Adipose tissue (tissue), 3 donors: ENCODE measurements around the gene RNF144A. TPM values are rescaled to one million over a fixed set of nuclear protein-coding genes. Genes with fewer than 3 reads are reported as not detected.

Experiments used
- H3K27ac ChIP-seq: one replicate; pipeline ENCODE4 v1.5.1; 2013; ENCODE audit warnings: low read depth, low read length
- WGBS, 3 donors: extraction: QIAGEN DNeasy Blood & Tissue Kit; methylation state at CpG; one replicate each; pipeline ENCODE4 v1.1.7; 2013; 5-methylcytosine and 5-hydroxymethylcytosine counted together
- polyA plus RNA-seq, 3 donors: library from polyadenylated mRNA; stranded (reverse); fragments of 200-250 nt; gene quantifications; one replicate each; pipeline ENCODE4 v1.2.3, GENCODE V29; 2013
- donor health status: healthy with polysubstance abuse.
- donor health status: Bipolar disorder and iron deficiency.
- donor health status: healthy.

The RNF144A gene
- polyA plus RNA-seq, 3 donors = 4.9 to 18.4 (median 6.1) TPM

- WGBS, 3 donors = 91 to 92% (median 91%) methylated on average over 15 of the region's 15 CpGs
- H3K27ac ChIP-seq = no peak overlapping the region
Observed at GRCh38 chr2:6957910-6958615, 40.9 kb downstream of the RNF144A start.

- no peak overlapping the region for H3K27ac ChIP-seq
- 93 to 95% (median 95%) methylated on average over 10 of the region's 10 CpGs for WGBS, 3 donors
Observed at GRCh38 chr2:6958616-6959235, 41.5 kb downstream of the RNF144A start.

DNA sequence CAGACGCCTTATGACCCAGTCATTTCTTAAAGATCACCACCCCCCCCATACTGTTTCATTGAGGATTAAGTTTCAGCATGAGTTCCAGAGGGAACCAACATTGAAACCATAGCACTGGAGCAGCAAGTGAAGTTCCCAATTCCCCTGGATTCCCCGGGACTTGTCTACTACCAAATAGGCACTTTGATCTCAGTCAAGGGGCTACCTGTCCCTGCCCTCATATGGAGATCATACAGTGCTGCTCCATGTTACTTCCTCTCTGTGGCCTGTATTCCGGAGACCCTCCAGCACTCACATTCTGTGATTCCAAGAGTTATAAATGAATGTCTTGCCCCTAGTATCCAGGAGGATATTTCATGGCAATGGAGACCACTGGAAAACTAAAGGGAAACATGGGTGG, 42.5 kb downstream of the RNF144A start:
- WGBS, 3 donors = 93 to 96% (median 94%) methylated on average over 3 of the region's 3 CpGs
- no peak overlapping the region for H3K27ac ChIP-seq

- no peak overlapping the region for H3K27ac ChIP-seq
- 15 to 20% (median 18%) methylated on average over 8 of the region's 8 CpGs for WGBS, 3 donors
Observed at GRCh38 chr2:6960659-6961058, 43.4 kb downstream of the RNF144A start.

GRCh38 chr2:6963727-6964126, 46.5 kb downstream of the RNF144A start:
- 91 to 94% (median 93%) methylated on average over 6 of the region's 6 CpGs for WGBS, 3 donors
- H3K27ac ChIP-seq = no peak overlapping the region

GRCh38 chr2:6965071-6965795, 48.0 kb downstream of the RNF144A start:
- H3K27ac ChIP-seq = no peak overlapping the region
- 93 to 95% (median 94%) methylated on average over 19 of the region's 19 CpGs for WGBS, 3 donors

DNA sequence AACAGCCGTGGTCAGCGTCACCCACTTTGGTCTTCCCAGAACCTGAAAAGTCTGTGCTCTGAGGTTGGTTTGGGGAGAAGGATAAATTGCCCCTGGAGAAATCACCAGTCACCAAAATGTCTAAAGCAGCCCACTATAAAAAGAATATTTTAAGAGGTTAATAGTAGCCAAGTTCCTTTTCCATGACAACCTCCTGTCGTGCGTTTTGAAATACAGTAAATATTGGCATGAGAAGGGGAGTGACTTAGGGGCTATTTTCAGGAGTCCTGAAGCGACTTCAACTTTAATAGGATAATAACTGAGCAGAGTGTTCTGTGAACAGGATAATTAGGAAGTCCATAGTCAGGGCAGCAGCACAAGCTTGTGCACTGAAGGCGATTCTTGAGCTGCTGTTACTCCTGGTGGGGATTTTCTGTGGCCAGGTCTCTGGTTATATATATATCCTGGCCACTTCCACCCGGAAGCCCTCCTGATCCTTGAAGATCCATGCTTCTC, 49.3 kb downstream of the RNF144A start:
- no peak overlapping the region for H3K27ac ChIP-seq
- WGBS, 3 donors = 81 to 84% (median 81%) methylated on average over 7 of the region's 7 CpGs

- 81 to 88% (median 84%) methylated on average over 7 of the region's 7 CpGs for WGBS, 3 donors
- no peak overlapping the region for H3K27ac ChIP-seq
Observed at GRCh38 chr2:6967301-6967700, 50.1 kb downstream of the RNF144A start.

GRCh38 chr2:6968319-6969100, 51.3 kb downstream of the RNF144A start:
- WGBS, 3 donors = 81 to 87% (median 86%) methylated on average over 10 of the region's 10 CpGs
- no peak overlapping the region for H3K27ac ChIP-seq

DNA sequence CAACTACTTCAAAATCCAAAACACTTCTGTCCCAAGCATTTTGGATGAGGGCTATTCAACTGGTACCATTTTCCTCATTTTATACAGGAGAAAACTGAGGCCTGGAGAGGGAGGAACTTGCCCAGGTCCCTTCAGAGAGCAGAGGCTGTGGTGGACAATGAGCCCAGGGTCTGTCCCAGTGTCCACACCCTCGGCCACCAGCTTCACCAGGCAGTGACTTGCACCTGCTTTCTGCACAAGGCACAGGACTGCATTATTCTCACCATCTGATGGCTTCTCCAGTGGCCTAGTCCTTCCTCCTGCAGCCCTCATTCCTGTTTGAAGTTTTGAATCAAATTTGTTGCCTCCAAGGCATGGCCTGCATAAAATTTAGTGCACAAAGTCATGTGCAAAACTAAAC, 53.3 kb downstream of the RNF144A start:
- WGBS, 3 donors = 92 to 100% (median 96%) methylated on average over 1 of the region's 1 CpG

DNA sequence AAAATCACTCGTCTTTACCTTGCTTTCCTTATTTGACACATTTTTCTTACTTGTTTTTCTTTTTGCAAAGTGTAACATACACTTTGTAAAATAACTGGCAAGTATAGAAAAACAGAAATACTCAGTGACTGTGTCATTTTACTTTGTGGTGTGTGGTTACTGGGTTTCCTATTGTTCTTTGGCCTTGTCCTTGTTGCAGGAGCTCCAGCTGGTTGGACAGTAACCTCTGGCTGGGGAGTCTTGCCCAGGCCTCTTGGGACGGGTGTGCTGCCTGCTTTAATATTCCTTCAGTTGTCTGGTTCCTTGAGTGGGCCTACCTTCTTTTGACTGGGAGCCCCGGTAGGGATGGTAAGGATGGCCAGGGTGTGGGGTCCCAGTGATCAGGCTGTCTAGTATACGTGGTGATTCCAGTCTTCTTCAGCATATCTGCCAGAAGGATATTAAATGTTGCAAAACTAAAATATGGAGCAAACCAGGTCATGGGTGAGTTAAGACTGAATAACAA, 53.8 kb downstream of the RNF144A start:
- WGBS, 3 donors = 69 to 85% (median 77%) methylated on average over 4 of the region's 4 CpGs
- H3K27ac ChIP-seq = no peak overlapping the region

More for the DNA sequence above, 53.3 kb downstream of the RNF144A start:
- no peak overlapping the region for H3K27ac ChIP-seq

DNA sequence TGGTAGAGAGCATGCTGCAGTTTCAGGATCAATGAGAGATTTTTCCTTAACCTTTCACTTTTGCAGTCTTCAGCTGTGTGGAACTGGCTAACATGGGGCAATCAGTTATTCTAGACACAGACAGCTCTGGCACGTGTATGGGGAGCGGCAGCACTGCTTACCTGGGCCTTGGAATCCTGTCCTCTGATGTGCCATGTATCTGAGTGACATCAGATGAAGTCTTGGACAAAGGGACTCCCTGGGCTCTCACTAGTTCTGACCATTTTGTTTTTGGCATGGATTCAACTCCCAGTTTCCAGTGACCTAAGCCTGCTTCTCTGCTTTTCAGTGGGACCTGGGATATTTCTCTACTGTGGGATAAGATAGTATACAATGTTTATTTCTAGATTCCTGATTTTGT, 54.3 kb downstream of the RNF144A start:
- H3K27ac ChIP-seq = no peak overlapping the region
- 82 to 92% (median 82%) methylated on average over 2 of the region's 2 CpGs for WGBS, 3 donors

GRCh38 chr2:6972067-6972710, 55.0 kb downstream of the RNF144A start:
- H3K27ac ChIP-seq = no peak overlapping the region
- 88 to 92% (median 90%) methylated on average over 5 of the region's 5 CpGs for WGBS, 3 donors

DNA sequence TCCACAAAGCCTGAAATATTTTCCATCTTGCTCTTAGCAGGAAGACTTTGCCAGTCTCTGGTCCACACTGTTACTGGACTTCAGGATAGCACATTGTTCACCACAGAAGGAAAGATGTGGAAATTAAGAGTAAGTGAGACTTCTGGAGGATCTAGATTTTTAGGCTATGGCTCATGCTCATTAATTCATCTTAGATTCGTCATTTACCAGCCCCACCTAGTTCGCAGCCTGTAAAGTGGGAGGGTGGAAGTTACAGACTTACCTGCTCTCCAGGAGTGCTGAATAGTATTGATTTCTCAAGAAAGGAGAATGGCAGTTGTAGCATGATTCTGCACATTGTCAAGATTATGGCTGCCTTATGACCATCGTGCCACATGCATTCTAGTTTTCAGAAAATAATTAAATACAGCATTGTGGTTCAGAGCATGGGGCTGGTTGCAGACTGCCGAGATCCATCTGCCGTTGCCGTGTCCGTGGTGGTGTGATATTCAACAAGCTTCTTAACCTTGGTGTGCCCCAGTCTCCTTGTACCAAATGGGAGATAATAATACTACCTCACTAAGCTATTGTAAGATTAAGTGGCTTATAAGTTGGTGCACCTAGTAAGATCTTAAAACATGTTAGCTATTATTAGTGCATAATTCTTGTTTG, 56.8 kb downstream of the RNF144A start:
- no peak overlapping the region for H3K27ac ChIP-seq
- WGBS, 3 donors = 62 to 83% (median 79%) methylated on average over 7 of the region's 7 CpGs

GRCh38 chr2:6975988-6976387, 58.8 kb downstream of the RNF144A start:
- 48 to 81% (median 74%) methylated on average over 3 of the region's 3 CpGs for WGBS, 3 donors
- H3K27ac ChIP-seq = no peak overlapping the region

DNA sequence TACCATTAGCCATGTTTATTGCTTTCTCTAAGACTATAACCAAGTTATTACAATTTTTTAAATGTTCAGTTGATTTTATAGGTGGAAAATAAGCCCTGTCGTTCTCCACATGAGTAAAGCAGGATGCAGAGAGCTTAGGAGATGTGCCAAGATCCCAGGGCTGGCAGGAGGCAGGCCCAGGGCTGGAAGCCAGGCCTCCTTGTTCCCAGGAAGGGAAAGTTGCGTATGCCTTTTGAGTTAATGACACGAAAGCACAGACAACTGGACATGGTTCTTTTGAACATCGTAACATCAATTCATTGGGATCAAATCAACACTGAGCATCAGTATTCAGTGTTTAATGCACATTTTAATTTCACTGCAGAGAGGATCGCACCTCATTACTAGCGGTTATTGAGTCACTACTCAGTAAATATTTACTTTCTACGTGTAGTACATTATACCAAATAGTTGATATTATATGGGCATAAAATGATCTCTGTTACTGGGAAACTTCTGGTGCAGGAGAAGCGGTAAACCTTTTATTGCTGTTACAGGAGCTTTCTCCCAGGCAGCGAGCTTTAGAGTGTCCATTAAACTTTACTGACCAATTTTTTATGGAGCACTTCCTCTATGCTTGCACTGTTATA, 60.0 kb downstream of the RNF144A start:
- WGBS, 3 donors = 25 to 76% (median 73%) methylated on average over 9 of the region's 9 CpGs
- no peak overlapping the region for H3K27ac ChIP-seq

GRCh38 chr2:6977786-6978185, 60.6 kb downstream of the RNF144A start:
- no peak overlapping the region for H3K27ac ChIP-seq
- 68 to 77% (median 76%) methylated on average over 4 of the region's 4 CpGs for WGBS, 3 donors
